MM.1S (cell line): ENCODE measurements around the gene CPVL.

Source experiments
- CTCF ChIP-seq: fragments of 300-600 bp; sonication (generic); IDR thresholded peaks from 2 replicates; pipeline ENCODE4 v1.5.1; 2016; ENCODE audit warnings: antibody characterized with exemption, low read length, mixed read lengths
- EZH2 ChIP-seq: fragments of 300-600 bp; sonication (generic); optimal IDR thresholded peaks from 2 replicates; pipeline ENCODE3; 2017; ENCODE audit warnings: low read depth, mild to moderate bottlenecking, antibody characterized with exemption, low read length, mixed read lengths

- no peak for TF ChIP-seq CTCF
- no peak for TF ChIP-seq EZH2
Measured at GRCh38 chr7:29192323-29192722, 46.0 kb upstream of the CPVL start.
